CD14-positive monocyte (primary cell): ENCODE data around the gene SPHKAP. TPM values are rescaled to one million over a fixed set of nuclear protein-coding genes. Genes with fewer than 3 reads are reported as not detected.

Experiments
- DNase-seq, 3 donors: peaks; one replicate each; pipeline ENCODE4 v3.0.0-alpha.2; 2011 to 2022
- H2AFZ ChIP-seq: 2 replicates; pipeline ENCODE4 v1.6.0; 2012; ENCODE audit warnings: mild to moderate bottlenecking, low read depth, low read length, inconsistent platforms; ENCODE audit not compliant: insufficient read depth, poor library complexity, severe bottlenecking
- H3K27ac ChIP-seq, 2 donors: 1 replicate in 1 of 2; 2 replicates in 1 of 2; pipeline ENCODE4 v1.5.1; 2012 to 2013; ENCODE audit warnings: low read length in 2 of 2, control low read depth in 1 of 2, inconsistent platforms in 1 of 2, low read depth in 1 of 2, mild to moderate bottlenecking in 1 of 2
- H3K27me3 ChIP-seq, 2 donors: one replicate each; pipeline versions ENCODE4 v1.6.0 to v1.6.1; 2011 to 2013; ENCODE audit warnings: low read length in 2 of 2; ENCODE audit not compliant: control insufficient read depth in 2 of 2, insufficient read depth in 2 of 2
- H3K36me3 ChIP-seq, 2 donors: replicated peaks in 1 of 2; 1 replicate in 1 of 2; 2 replicates in 1 of 2; pipeline versions ENCODE4 v1.5.1 to v1.6.1; 2012 to 2013; ENCODE audit warnings: low read length in 2 of 2, control low read depth in 1 of 2, inconsistent platforms in 1 of 2, mild to moderate bottlenecking in 1 of 2; ENCODE audit not compliant: insufficient read depth in 2 of 2, control insufficient read depth in 1 of 2
- H3K4me1 ChIP-seq, 2 donors: 1 replicate in 1 of 2; 2 replicates in 1 of 2; pipeline versions ENCODE4 v1.5.1 to v1.6.1; 2012 to 2013; ENCODE audit warnings: low read length in 2 of 2, control low read depth in 1 of 2, inconsistent platforms in 1 of 2, mild to moderate bottlenecking in 1 of 2, moderate library complexity in 1 of 2; ENCODE audit not compliant: insufficient read depth in 2 of 2, control insufficient read depth in 1 of 2
- H3K4me2 ChIP-seq: replicated peaks from 2 replicates; pipeline ENCODE3; 2012; ENCODE audit warnings: low read length, moderate library complexity, mild to moderate bottlenecking; ENCODE audit not compliant: poor library complexity, severe bottlenecking; ENCODE audit errors: extremely low read depth
- H3K4me3 ChIP-seq, 3 experiments: fragments of 200-600 bp in 1 of 3; sonication (generic) in 1 of 3; replicated peaks in 1 of 3; 1 replicate in 2 of 3; 2 replicates in 1 of 3; pipeline ENCODE4 v1.5.1; 2011 to 2013; ENCODE audit warnings: low read length in 3 of 3, mild to moderate bottlenecking in 3 of 3, control low read depth in 2 of 3, low read depth in 2 of 3, inconsistent platforms in 1 of 3, moderate library complexity in 1 of 3
- H3K79me2 ChIP-seq: 2 replicates; pipeline ENCODE4 v1.6.0; 2012; ENCODE audit warnings: mild to moderate bottlenecking, control low read depth, inconsistent platforms, low read length, moderate library complexity; ENCODE audit not compliant: insufficient read depth
- H3K9ac ChIP-seq: 2 replicates; pipeline ENCODE4 v1.6.0; 2017; ENCODE audit warnings: low read length, mild to moderate bottlenecking; ENCODE audit not compliant: insufficient read depth, poor library complexity, severe bottlenecking
- H3K9me3 ChIP-seq, 2 donors: replicated peaks in 1 of 2; 1 replicate in 1 of 2; 2 replicates in 1 of 2; pipeline versions ENCODE4 v1.5.1 to v1.6.1; 2012 to 2013; ENCODE audit warnings: low read length in 2 of 2, control low read depth in 1 of 2; ENCODE audit not compliant: control insufficient read depth in 1 of 2, insufficient read depth in 1 of 2
- H4K20me1 ChIP-seq: 2 replicates; pipeline ENCODE4 v1.6.0; 2012; ENCODE audit warnings: mild to moderate bottlenecking, low read length, control low read depth, moderate library complexity; ENCODE audit not compliant: insufficient read depth
- H3K27ac Mint-ChIP-seq, 7 donors: one replicate each; pipeline ENCODE4 v1.8.0; 2020; ENCODE audit warnings: mild to moderate bottlenecking in 7 of 7, mixed read lengths in 7 of 7, moderate library complexity in 6 of 7, inconsistent platforms in 2 of 7
- H3K27me3 Mint-ChIP-seq, 3 donors: one replicate each; pipeline ENCODE4 v1.8.0; 2021 to 2022; ENCODE audit warnings: low read depth in 3 of 3, mild to moderate bottlenecking in 3 of 3, mixed read lengths in 3 of 3, moderate library complexity in 3 of 3, inconsistent platforms in 1 of 3
- H3K36me3 Mint-ChIP-seq, 2 donors: one replicate each; pipeline ENCODE4 v1.8.0; 2020; ENCODE audit warnings: mixed read lengths in 2 of 2, inconsistent platforms in 1 of 2, mild to moderate bottlenecking in 1 of 2
- H3K4me1 Mint-ChIP-seq: one replicate; pipeline ENCODE4 v1.8.0; 2020; ENCODE audit warnings: mild to moderate bottlenecking, mixed read lengths
- H3K4me3 Mint-ChIP-seq, 2 donors: one replicate each; pipeline ENCODE4 v1.8.0; 2020; ENCODE audit warnings: mild to moderate bottlenecking in 2 of 2, mixed read lengths in 2 of 2, moderate library complexity in 1 of 2
- H3K9me3 Mint-ChIP-seq, 7 donors: one replicate each; pipeline ENCODE4 v1.8.0; 2020 to 2022; ENCODE audit warnings: mixed read lengths in 7 of 7, mild to moderate bottlenecking in 6 of 7, moderate library complexity in 6 of 7, inconsistent platforms in 2 of 7
- CTCF ChIP-seq: fragments of 200-600 bp; IDR thresholded peaks from one replicate; pipeline ENCODE4 v1.8.0; 2022; ENCODE audit warnings: antibody characterized with exemption, mild to moderate bottlenecking
- WGBS: methylation state at CpG from one replicate; pipeline ENCODE4 v1.1.5; 2013; ENCODE audit warnings: missing lambda C conversion rate; ENCODE audit not compliant: insufficient coverage; 5-methylcytosine and 5-hydroxymethylcytosine counted together
- intact Hi-C, 2 donors: fragments of 100-400 bp; cut with micrococcal nuclease; formaldehyde crosslinking; loops; one replicate each; pipeline versions ENCODE4 v1.15.0 to v1.15.1; 2023
- polyA plus RNA-seq, 3 donors: library from polyadenylated mRNA; depleted of rRNA in 1 of 3; unstranded in 2 of 3; stranded (reverse) in 1 of 3; fragments of 300-500 nt in 2 of 3; fragments of >200 nt in 1 of 3; fragmentation: Illumina TruSeq in 2 of 3; gene quantifications; 1 replicate in 2 of 3; 2 replicates in 1 of 3; pipeline ENCODE4 v1.2.3, GENCODE V29; 2012 to 2021

SPHKAP gene
- polyA plus RNA-seq, 3 donors, result not detected

- intact Hi-C loops, result no loop called here
- Mint-ChIP-seq H3K4me3 (no peak overlapping the region), H3K9me3 (peaks cover 6 to 26% (median 19%) of the 10 kb centered on the region in 7 donors), H3K36me3 (no peaks in the 10 kb centered on the region), H3K4me1 (no peaks in the 10 kb centered on the region), H3K27me3 (peaks cover 0 to 3% (median 0%) of the 10 kb centered on the region in 3 donors), H3K27ac (no peak overlapping the region)
- Histone ChIP-seq H2AFZ (no peak overlapping the region), H3K27me3 (no peaks in the 10 kb centered on the region), H3K4me3 (no peak overlapping the region), H3K9me3 (peaks cover 29 to 34% of the 10 kb centered on the region in 2 donors), H3K4me2 (no peak overlapping the region), H4K20me1 (no peaks in the 10 kb centered on the region), H3K79me2 (no peaks in the 10 kb centered on the region), H3K27ac (no peak overlapping the region), H3K4me1 (no peaks in the 10 kb centered on the region), H3K36me3 (no peaks in the 10 kb centered on the region), H3K9ac (no peak overlapping the region)
- no peak for DNase-seq
- no CpG with 5 or more reads among the region's 1 CpG for WGBS
- TF ChIP-seq CTCF, result no peak
These were observed 165.7 kb downstream of the SPHKAP start for GRCh38 chr2:228015741-228016140.

GRCh38 chr2:227996366-227996765, 185.1 kb downstream of the SPHKAP start:
- no peak for DNase-seq
- H3K9ac ChIP-seq, result no peak overlapping the region
- no peaks in the 10 kb centered on the region for H3K36me3 Mint-ChIP-seq
- H3K36me3 ChIP-seq, result no peaks in the 10 kb centered on the region
- H3K9me3 Mint-ChIP-seq, result peaks cover 0 to 2% (median 0%) of the 10 kb centered on the region in 7 donors
- no peak overlapping the region for H3K4me3 ChIP-seq
- no peak overlapping the region for H3K4me3 Mint-ChIP-seq
- H4K20me1 ChIP-seq, result no peaks in the 10 kb centered on the region
- H2AFZ ChIP-seq, result no peak overlapping the region
- intact Hi-C loops, result no loop called here
- no peaks in the 10 kb centered on the region for H3K79me2 ChIP-seq
- H3K4me1 ChIP-seq, result no peaks in the 10 kb centered on the region
- TF ChIP-seq CTCF, result no peak
- H3K4me1 Mint-ChIP-seq, result no peaks in the 10 kb centered on the region
- no peak overlapping the region for H3K4me2 ChIP-seq
- H3K27ac Mint-ChIP-seq, result peak overlapping the region in 1 of 7 donors; percentile 25
- H3K27me3 Mint-ChIP-seq, result no peaks in the 10 kb centered on the region
- 68% methylated on average over 2 of the region's 3 CpGs for WGBS
- no peaks in the 10 kb centered on the region for H3K27me3 ChIP-seq
- H3K27ac ChIP-seq, result no peak overlapping the region
- no peaks in the 10 kb centered on the region for H3K9me3 ChIP-seq
